ENCODE data around the gene DKK1. TPM values are rescaled to one million over a fixed set of nuclear protein-coding genes. Genes with fewer than 3 reads are reported as not detected.

DKK1 gene
- total RNA-seq, 1 donor from 2014 or later = 13.7 TPM

- Histone ChIP-seq H4K20me1 (ENCODE audit: insufficient read depth, low read length) (no peaks in the 10 kb centered on the region), H3K9ac (ENCODE audit: low read length) (no peak overlapping the region), H3K36me3 (ENCODE audit: insufficient read depth, low read length) (no peaks in the 10 kb centered on the region), H3K4me2 (ENCODE audit: low read length) (no peak overlapping the region), H2AFZ (ENCODE audit: low read depth, low read length) (no peak overlapping the region), H3K79me2 (ENCODE audit: insufficient read depth, low read length) (no peaks in the 10 kb centered on the region), H3K9me3 (ENCODE audit: insufficient read depth, low read depth, low read length) (no peaks in the 10 kb centered on the region), H3K4me1 (ENCODE audit: insufficient read depth, low read length) (no peaks in the 10 kb centered on the region), H3K27ac (ENCODE audit: low read depth, low read length) (no peak overlapping the region), H3K27me3 (ENCODE audit: insufficient read depth, low read length) (no peaks in the 10 kb centered on the region), H3K4me3 (ENCODE audit: insufficient read depth, low read depth, low read length) (no peak overlapping the region)
- H3K4me1 Mint-ChIP-seq (ENCODE audit: low read depth, unreplicated experiment) = no peaks in the 10 kb centered on the region
- no peak overlapping the region for H3K4me3 Mint-ChIP-seq (ENCODE audit: unreplicated experiment)
- no peaks in the 10 kb centered on the region for H3K36me3 Mint-ChIP-seq (ENCODE audit: low read depth, unreplicated experiment)
- DNase-seq (ENCODE audit: low read depth) = no peak
- H3K9me3 Mint-ChIP-seq (ENCODE audit: unreplicated experiment) = no peaks in the 10 kb centered on the region
- TF ChIP-seq, protein P1, sequence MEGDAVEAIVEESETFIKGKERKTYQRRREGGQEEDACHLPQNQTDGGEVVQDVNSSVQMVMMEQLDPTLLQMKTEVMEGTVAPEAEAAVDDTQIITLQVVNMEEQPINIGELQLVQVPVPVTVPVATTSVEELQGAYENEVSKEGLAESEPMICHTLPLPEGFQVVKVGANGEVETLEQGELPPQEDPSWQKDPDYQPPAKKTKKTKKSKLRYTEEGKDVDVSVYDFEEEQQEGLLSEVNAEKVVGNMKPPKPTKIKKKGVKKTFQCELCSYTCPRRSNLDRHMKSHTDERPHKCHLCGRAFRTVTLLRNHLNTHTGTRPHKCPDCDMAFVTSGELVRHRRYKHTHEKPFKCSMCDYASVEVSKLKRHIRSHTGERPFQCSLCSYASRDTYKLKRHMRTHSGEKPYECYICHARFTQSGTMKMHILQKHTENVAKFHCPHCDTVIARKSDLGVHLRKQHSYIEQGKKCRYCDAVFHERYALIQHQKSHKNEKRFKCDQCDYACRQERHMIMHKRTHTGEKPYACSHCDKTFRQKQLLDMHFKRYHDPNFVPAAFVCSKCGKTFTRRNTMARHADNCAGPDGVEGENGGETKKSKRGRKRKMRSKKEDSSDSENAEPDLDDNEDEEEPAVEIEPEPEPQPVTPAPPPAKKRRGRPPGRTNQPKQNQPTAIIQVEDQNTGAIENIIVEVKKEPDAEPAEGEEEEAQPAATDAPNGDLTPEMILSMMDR (IDR thresholded peaks at IDR 0.05; ENCODE audit: insufficient read depth, low read depth, low read length) = no peak
- TF ChIP-seq EZH2 (IDR thresholded peaks at IDR 0.05; ENCODE audit: insufficient read depth, low read length) = no peak
- H3K27ac Mint-ChIP-seq (ENCODE audit: unreplicated experiment) = no peak overlapping the region
- FAIRE-seq = no peak
- no peaks in the 10 kb centered on the region for H3K27me3 Mint-ChIP-seq (ENCODE audit: low read depth, unreplicated experiment)
Observed at GRCh38 chr10:52353205-52353604, 39.1 kb downstream of the DKK1 start.

- no peak for TF ChIP-seq EZH2 (IDR thresholded peaks at IDR 0.05; ENCODE audit: insufficient read depth, low read length)
- H3K79me2 ChIP-seq (ENCODE audit: insufficient read depth, low read length) = no peaks in the 10 kb centered on the region
- Mint-ChIP-seq H3K9me3 (ENCODE audit: unreplicated experiment) (no peaks in the 10 kb centered on the region), H3K4me3 (ENCODE audit: unreplicated experiment) (no peak overlapping the region), H3K4me1 (ENCODE audit: low read depth, unreplicated experiment) (no peaks in the 10 kb centered on the region), H3K27me3 (ENCODE audit: low read depth, unreplicated experiment) (no peaks in the 10 kb centered on the region), H3K36me3 (ENCODE audit: low read depth, unreplicated experiment) (no peaks in the 10 kb centered on the region), H3K27ac (ENCODE audit: unreplicated experiment) (no peak overlapping the region)
- no peak overlapping the region for H3K4me2 ChIP-seq (ENCODE audit: low read length)
- DNase-seq (ENCODE audit: low read depth) (peak; percentile 14), FAIRE-seq (peak; percentile 92)
- H3K36me3 ChIP-seq (ENCODE audit: insufficient read depth, low read length) = no peaks in the 10 kb centered on the region
- no peaks in the 10 kb centered on the region for H3K9me3 ChIP-seq (ENCODE audit: insufficient read depth, low read depth, low read length)
- no peak overlapping the region for H3K4me3 ChIP-seq (ENCODE audit: insufficient read depth, low read depth, low read length)
- no peak overlapping the region for H3K27ac ChIP-seq (ENCODE audit: low read depth, low read length)
- no peaks in the 10 kb centered on the region for H4K20me1 ChIP-seq (ENCODE audit: insufficient read depth, low read length)
- no peaks in the 10 kb centered on the region for H3K4me1 ChIP-seq (ENCODE audit: insufficient read depth, low read length)
- no peaks in the 10 kb centered on the region for H3K27me3 ChIP-seq (ENCODE audit: insufficient read depth, low read length)
- H2AFZ ChIP-seq (ENCODE audit: low read depth, low read length) = no peak overlapping the region
- no peak overlapping the region for H3K9ac ChIP-seq (ENCODE audit: low read length)
Observed at GRCh38 chr10:52353960-52354394, 39.9 kb downstream of the DKK1 start.

GRCh38 chr10:52357971-52358370 lies 43.9 kb downstream of the DKK1 start:
- no peak for FAIRE-seq

More at GRCh38 chr10:52357971-52358370, 43.9 kb downstream of the DKK1 start:
- H3K27ac Mint-ChIP-seq (ENCODE audit: unreplicated experiment) = no peak overlapping the region
- no peak for TF ChIP-seq EZH2 (IDR thresholded peaks at IDR 0.05; ENCODE audit: insufficient read depth, low read length)
- TF ChIP-seq, protein P1 (IDR thresholded peaks at IDR 0.05; ENCODE audit: insufficient read depth, low read depth, low read length) = no peak
- H4K20me1 ChIP-seq (ENCODE audit: insufficient read depth, low read length) = no peaks in the 10 kb centered on the region
- no peaks in the 10 kb centered on the region for H3K9me3 ChIP-seq (ENCODE audit: insufficient read depth, low read depth, low read length)
- no peak overlapping the region for H3K27ac ChIP-seq (ENCODE audit: low read depth, low read length)
- no peaks in the 10 kb centered on the region for H3K36me3 Mint-ChIP-seq (ENCODE audit: low read depth, unreplicated experiment)
- no peak overlapping the region for H3K9ac ChIP-seq (ENCODE audit: low read length)
- no peaks in the 10 kb centered on the region for H3K36me3 ChIP-seq (ENCODE audit: insufficient read depth, low read length)
- no peaks in the 10 kb centered on the region for H3K27me3 ChIP-seq (ENCODE audit: insufficient read depth, low read length)
- peak; percentile 22 for DNase-seq (ENCODE audit: low read depth)
- H3K9me3 Mint-ChIP-seq (ENCODE audit: unreplicated experiment) = no peaks in the 10 kb centered on the region
- no peaks in the 10 kb centered on the region for H3K27me3 Mint-ChIP-seq (ENCODE audit: low read depth, unreplicated experiment)
- no peaks in the 10 kb centered on the region for H3K79me2 ChIP-seq (ENCODE audit: insufficient read depth, low read length)
- H2AFZ ChIP-seq (ENCODE audit: low read depth, low read length) = no peak overlapping the region
- H3K4me1 ChIP-seq (ENCODE audit: insufficient read depth, low read length) = no peaks in the 10 kb centered on the region
- H3K4me3 ChIP-seq (ENCODE audit: insufficient read depth, low read depth, low read length) = no peak overlapping the region
- H3K4me1 Mint-ChIP-seq (ENCODE audit: low read depth, unreplicated experiment) = no peaks in the 10 kb centered on the region
- H3K4me2 ChIP-seq (ENCODE audit: low read length) = no peak overlapping the region
- H3K4me3 Mint-ChIP-seq (ENCODE audit: unreplicated experiment) = no peak overlapping the region

Data from astrocyte (in vitro differentiated cells and primary cell).